ENCODE results near the gene SLC25A11.
"Not testable (repeated sequence)": the region's sequence is repeated elsewhere in the genome, so short reads cannot be mapped to it uniquely, and the experiment has no call there.

SLC25A11 gene

DNA sequence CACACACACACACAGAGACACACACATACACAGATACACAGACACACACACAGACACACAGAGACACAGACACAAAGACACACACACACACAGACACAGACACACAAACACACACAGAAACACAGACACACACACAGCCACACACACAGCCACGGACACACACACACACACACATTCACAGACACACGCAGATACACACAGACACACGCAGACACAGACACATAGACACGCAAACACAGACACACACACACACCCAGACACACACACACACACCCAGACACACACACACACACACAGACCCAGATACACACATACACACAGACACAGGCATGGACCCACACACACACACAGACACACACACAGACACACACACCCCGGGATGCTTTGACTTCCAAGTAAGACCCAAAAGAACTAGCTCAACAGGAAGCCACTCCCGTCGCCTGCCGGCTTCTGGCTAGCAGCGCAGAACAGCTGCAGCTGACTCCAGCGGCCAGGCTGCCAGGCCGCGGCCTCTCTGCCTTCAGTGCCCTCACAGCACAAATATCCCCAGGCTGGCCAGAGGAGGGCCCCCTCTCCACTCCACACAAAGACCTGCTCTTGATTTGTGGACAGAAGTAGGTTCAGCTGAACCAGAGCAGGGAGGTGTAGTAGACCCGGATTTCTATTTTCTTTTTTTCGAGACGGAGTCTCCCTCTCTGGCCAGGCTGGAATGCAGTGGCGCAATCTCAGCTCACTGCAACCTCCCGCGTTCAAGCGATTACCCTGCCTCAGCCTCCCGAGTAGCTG lies 30.9 kb downstream of the SLC25A11 start:
- peak; percentile 84 for DNase-seq

DNA sequence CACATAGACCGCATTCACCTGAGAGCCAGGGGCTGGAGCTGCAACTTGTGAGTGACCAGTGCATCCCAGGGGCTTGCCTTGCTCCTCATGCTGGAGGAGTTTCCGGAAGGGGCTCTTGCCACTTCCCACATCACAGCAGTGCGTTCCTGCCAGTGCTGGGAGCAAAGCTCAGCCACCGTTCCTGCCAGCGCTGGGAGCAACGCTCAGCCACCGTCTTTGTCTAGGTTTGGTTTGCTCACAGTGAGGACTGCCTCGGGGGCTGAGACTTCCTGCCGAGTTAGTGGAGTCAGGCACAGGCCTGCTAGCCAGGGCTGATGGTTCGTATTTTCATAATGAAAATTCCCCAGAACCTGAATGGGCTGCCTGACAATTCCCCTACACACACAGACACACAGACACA lies 31.5 kb downstream of the SLC25A11 start:
- no peak for DNase-seq

DNA sequence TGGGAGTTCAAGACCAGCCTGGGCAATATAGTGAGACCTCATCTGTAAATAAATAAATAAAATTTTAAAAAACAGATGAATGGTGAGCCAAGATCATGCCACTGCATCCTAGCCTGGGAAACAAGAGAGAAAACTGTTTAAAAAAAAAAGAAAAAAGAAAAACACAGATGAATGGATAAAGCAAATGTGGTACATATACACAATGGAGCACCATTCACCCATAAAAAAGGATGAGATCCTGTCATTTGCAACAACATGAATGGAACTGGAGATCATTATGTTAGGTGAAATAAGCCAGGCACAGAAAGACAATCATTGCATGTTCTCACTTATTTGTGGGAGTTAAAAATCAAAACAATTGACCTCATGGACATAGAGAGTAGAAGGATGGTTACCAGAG lies 33.2 kb downstream of the SLC25A11 start:
- DNase-seq = not testable (repeated sequence)

GRCh38 chr17:4903051-4903818 lies 36.6 kb downstream of the SLC25A11 start, which contains the start of gene CHRNE:
Gene CHRNE (minus strand): TSS chr17:4903098. CDS start chr17:4903063, 35 bp downstream.
- DNase-seq = peak; percentile 75

- no peak for DNase-seq
Measured at GRCh38 chr17:4902540-4902939, 37.3 kb downstream of the SLC25A11 start.

DNA sequence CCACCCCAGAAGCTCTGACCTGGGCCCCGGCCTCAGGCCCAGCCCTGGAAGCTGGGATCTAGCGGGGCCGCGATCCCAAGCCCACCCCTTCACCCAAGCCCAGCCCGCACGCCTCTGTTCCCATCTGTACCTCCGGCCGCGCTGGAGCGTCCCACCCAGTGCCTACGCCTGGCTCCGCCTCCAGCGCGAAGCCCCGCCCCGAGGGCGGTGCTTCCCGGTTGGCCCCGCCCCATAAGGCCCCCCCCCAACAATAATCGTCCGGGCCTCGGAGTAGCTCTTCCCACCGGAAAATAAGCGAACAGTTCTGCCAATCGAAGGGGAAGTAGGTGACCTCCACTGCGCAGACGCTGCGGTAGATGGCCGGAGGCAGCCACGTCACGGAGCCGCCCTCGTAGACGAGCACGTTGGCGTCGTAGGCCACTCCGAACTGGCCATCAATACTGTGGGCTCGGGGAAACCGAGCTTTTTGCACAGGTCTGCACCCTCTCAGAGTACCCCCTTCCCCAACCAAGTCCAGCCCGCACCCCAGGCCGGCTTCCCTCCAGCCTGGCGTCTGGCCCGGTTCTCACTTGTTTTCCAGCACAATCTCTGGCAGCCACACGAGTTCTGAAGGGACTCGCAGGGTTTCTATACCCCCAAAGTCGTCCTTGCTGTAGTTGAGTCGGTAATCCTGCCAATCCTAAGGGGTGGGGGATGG lies 38.0 kb downstream of the SLC25A11 start:
- DNase-seq = no peak

GRCh38 chr17:4901108-4901647 lies 38.7 kb downstream of the SLC25A11 start:
- no peak for DNase-seq

- DNase-seq = peak; percentile 54
Measured at GRCh38 chr17:4900231-4901107, 39.4 kb downstream of the SLC25A11 start.

GRCh38 chr17:4899341-4900230 lies 40.3 kb downstream of the SLC25A11 start, which contains the start of gene C17orf107:
Gene C17orf107 (plus strand): TSS chr17:4899536. CDS start chr17:4899763, 227 bp downstream.
- peak; percentile 82 for DNase-seq

DNA sequence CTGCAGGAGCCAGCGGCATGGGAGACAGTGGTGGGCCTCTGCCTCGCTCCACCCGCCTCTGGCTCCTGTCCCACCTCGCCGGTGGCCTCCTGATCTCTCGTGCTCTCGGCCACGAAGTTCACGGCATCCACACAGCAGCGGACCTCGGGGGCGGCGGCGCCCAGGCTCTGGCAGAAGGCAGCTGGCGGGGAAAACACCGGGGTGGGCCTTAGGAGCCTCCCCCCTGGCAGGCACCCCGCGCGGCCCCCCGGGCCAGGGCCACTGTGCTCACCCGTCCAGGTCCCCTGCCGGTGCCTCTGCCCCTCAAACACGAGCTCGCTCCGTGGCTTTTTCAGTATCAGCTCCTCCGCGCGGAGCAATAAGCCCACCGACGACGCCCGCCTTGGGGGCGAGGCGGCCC lies 40.9 kb downstream of the SLC25A11 start:
- no peak for DNase-seq

- no peak for DNase-seq
Measured at GRCh38 chr17:4898351-4898750, 41.5 kb downstream of the SLC25A11 start.

GRCh38 chr17:4897785-4898184 lies 42.1 kb downstream of the SLC25A11 start:
- DNase-seq = no peak

DNA sequence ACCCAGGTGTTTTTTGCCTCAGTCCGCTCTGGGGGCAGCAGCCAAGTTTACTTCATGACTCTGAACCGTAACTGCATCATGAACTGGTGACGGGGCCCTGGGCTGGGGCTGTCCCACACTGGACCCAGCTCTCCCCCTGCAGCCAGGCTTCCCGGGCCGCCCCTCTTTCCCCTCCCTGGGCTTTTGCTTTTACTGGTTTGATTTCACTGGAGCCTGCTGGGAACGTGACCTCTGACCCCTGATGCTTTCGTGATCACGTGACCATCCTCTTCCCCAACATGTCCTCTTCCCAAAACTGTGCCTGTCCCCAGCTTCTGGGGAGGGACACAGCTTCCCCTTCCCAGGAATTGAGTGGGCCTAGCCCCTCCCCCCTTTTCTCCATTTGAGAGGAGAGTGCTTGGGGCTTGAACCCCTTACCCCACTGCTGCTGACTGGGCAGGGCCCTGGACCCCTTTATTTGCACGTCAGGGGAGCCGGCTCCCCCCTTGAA lies 42.6 kb downstream of the SLC25A11 start:
- DNase-seq = no peak

DNA sequence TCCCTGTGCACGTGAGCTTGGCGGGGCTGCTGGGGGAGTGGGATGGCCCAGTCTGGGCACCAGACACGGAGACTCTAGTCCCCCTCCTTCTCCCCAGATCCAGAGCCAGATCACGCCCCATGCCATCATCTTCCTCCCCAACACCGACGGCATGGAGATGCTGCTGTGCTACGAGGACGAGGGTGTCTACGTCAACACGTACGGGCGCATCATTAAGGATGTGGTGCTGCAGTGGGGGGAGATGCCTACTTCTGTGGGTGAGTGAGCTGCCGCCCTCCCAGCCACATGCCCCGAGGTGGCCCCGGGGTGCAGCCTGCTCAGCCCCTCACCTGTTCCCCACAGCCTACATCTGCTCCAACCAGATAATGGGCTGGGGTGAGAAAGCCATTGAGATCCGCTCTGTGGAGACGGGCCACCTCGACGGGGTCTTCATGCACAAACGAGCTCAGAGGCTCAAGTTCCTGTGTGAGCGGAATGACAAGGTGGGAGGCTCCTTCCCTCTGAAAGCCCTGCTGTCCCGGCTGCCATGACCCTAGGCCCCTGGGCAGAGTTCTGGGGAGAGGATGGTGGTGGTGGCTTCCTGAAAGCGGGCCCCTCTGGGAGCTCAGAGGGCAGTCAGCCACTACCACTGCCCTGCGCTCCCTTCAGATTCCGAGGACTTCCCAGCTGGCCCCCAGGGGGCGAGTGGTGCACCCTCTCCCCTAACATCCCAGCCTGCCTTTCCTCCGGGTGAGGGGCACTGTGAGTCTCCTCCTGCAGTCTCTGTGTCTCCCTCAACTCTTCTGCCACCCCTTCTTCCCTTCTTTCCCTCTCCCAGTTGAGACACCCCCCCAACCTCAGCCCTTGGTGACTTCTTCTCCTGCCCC lies 43.3 kb downstream of the SLC25A11 start:
- DNase-seq = no peak

GRCh38 chr17:4895657-4896331 lies 44.1 kb downstream of the SLC25A11 start:
- DNase-seq = no peak

DNA sequence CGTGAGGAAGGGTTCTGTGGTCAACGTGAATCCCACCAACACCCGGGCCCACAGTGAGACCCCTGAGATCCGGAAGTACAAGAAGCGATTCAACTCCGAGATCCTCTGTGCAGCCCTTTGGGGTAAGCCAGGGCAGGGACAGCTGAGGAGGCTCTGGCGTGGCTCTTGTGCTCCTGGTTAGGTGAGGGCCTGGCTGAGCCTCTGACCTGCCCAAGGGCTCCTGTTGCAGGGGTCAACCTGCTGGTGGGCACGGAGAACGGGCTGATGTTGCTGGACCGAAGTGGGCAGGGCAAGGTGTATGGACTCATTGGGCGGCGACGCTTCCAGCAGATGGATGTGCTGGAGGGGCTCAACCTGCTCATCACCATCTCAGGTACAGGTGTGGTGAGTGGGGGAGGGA lies 44.7 kb downstream of the SLC25A11 start:
- no peak for DNase-seq

GRCh38 chr17:4893721-4894560 lies 45.9 kb downstream of the SLC25A11 start:
- DNase-seq = no peak

- no peak for DNase-seq
Measured at GRCh38 chr17:4893272-4893671, 46.6 kb downstream of the SLC25A11 start.

All from CD4-positive, alpha-beta T cell treated with Interleukin-4 for 4 hours (primary cell).